SK-N-SH (cell line): ENCODE results near the gene UBLCP1.

ENCODE experiments used
- CHD2 ChIP-seq: fragments of 150-350 bp; IDR thresholded peaks from 2 replicates; pipeline ENCODE4 v1.6.1; 2018; ENCODE audit warnings: low read length; ENCODE audit not compliant: partially characterized antibody
- GABPA ChIP-seq: IDR thresholded peaks from 2 replicates; pipeline ENCODE4 v1.4.0; 2012; ENCODE audit warnings: low read depth, mild to moderate bottlenecking
- POLR2AphosphoS5 ChIP-seq: IDR thresholded peaks from 2 replicates; pipeline ENCODE4 v1.6.1; 2012; ENCODE audit warnings: low read depth, low read length
- RAD21 ChIP-seq: IDR thresholded peaks from 2 replicates; pipeline ENCODE4 v1.6.1; 2012; ENCODE audit warnings: mild to moderate bottlenecking, low read length
- RCOR1 ChIP-seq: fragments of 150-350 bp; IDR thresholded peaks from 2 replicates; pipeline ENCODE4 v1.6.1; 2017; ENCODE audit warnings: antibody characterized with exemption, low read length
- RFX5 ChIP-seq: IDR thresholded peaks from 2 replicates; pipeline ENCODE4 v1.6.1; 2012; ENCODE audit warnings: mild to moderate bottlenecking, improper control_type of control experiment, low read length
- SIN3A ChIP-seq: IDR thresholded peaks from 2 replicates; pipeline ENCODE4 v1.6.1; 2012; ENCODE audit warnings: low read depth, mild to moderate bottlenecking, low read length, moderate library complexity, borderline replicate concordance
- YY1 ChIP-seq: IDR thresholded peaks from 2 replicates; pipeline ENCODE4 v1.4.0; 2012; ENCODE audit warnings: low read depth, mild to moderate bottlenecking
- TF ChIP-seq, protein P1 (sequence below): fragments of 200-600 bp; sonication (generic); IDR thresholded peaks from 2 replicates; pipeline ENCODE4 v1.6.1; 2017; ENCODE audit warnings: antibody characterized with exemption, mild to moderate bottlenecking, moderate library complexity

GRCh38 chr5:159218595-159219023 lies 44.5 kb upstream of the UBLCP1 start:
- TF ChIP-seq RFX5: no peak
- TF ChIP-seq, protein P1, sequence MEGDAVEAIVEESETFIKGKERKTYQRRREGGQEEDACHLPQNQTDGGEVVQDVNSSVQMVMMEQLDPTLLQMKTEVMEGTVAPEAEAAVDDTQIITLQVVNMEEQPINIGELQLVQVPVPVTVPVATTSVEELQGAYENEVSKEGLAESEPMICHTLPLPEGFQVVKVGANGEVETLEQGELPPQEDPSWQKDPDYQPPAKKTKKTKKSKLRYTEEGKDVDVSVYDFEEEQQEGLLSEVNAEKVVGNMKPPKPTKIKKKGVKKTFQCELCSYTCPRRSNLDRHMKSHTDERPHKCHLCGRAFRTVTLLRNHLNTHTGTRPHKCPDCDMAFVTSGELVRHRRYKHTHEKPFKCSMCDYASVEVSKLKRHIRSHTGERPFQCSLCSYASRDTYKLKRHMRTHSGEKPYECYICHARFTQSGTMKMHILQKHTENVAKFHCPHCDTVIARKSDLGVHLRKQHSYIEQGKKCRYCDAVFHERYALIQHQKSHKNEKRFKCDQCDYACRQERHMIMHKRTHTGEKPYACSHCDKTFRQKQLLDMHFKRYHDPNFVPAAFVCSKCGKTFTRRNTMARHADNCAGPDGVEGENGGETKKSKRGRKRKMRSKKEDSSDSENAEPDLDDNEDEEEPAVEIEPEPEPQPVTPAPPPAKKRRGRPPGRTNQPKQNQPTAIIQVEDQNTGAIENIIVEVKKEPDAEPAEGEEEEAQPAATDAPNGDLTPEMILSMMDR: no peak
- no peak for TF ChIP-seq CHD2
- no peak for TF ChIP-seq RAD21
- TF ChIP-seq YY1: no peak
- no peak for TF ChIP-seq POLR2AphosphoS5
- no peak for TF ChIP-seq SIN3A
- no peak for TF ChIP-seq GABPA
- TF ChIP-seq RCOR1: no peak
